Right lobe of liver (tissue), 4 donors: Measurements from ENCODE around the gene RUFY4.
"Not testable (repeated sequence)": the region's sequence is repeated elsewhere in the genome, so short reads cannot be mapped to it uniquely, and the experiment has no call there.

ENCODE experiments used
- POLR2A ChIP-seq: fragments of 450-650 bp; IDR thresholded peaks from one replicate; pipeline ENCODE4 v1.6.1; 2017; ENCODE audit warnings: antibody characterized with exemption, mild to moderate bottlenecking
- TF ChIP-seq, protein P1 (sequence below), 4 donors: fragments of 200-600 bp in 3 of 4; fragments of 450-650 bp in 1 of 4; IDR thresholded peaks; one replicate each; pipeline versions ENCODE4 v1.5.1 to v1.8.0; 2016 to 2022; ENCODE audit warnings: antibody characterized with exemption in 4 of 4, mild to moderate bottlenecking in 2 of 4
- donor health status: DM: no; HTN: no; CAD: no.
- donor health status: DM: no; HTN: no; CAD: no.
- donor health status: DM: no; HTN: yes; CAD: no.

DNA sequence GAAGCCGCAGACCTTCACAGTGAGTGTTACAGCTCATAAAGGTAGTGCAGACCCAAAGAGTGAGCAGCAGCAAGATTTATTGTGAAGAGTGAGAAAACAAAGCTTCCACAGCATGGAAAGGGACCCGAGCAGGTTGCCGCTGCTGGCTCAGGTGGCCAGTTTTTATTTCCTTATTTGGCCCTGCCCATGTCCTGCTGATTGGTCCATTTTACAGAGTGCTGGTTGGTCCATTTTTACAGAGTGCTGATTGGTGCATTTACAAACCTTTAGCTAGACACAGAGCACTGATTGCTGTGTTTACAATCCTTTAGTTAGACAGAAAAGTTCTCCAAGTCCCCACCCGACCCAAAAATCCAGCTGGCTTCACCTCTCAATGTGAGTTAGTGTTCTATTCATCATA, 52.7 kb downstream of the RUFY4 start:
- TF ChIP-seq, protein P1, sequence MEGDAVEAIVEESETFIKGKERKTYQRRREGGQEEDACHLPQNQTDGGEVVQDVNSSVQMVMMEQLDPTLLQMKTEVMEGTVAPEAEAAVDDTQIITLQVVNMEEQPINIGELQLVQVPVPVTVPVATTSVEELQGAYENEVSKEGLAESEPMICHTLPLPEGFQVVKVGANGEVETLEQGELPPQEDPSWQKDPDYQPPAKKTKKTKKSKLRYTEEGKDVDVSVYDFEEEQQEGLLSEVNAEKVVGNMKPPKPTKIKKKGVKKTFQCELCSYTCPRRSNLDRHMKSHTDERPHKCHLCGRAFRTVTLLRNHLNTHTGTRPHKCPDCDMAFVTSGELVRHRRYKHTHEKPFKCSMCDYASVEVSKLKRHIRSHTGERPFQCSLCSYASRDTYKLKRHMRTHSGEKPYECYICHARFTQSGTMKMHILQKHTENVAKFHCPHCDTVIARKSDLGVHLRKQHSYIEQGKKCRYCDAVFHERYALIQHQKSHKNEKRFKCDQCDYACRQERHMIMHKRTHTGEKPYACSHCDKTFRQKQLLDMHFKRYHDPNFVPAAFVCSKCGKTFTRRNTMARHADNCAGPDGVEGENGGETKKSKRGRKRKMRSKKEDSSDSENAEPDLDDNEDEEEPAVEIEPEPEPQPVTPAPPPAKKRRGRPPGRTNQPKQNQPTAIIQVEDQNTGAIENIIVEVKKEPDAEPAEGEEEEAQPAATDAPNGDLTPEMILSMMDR (IDR thresholded peaks at IDR 0.05), result not testable (repeated sequence)
- not testable (repeated sequence) for TF ChIP-seq POLR2A
